WTC11 (cell line): ENCODE measurements around the gene CD164. TPM values are rescaled to one million over a fixed set of nuclear protein-coding genes. Genes with fewer than 3 reads are reported as not detected.

Experiments
- ATAC-seq: fragments of 200-7000 bp; cut with Tn5 transposase; 2 replicates; pipeline ENCODE4 v1.10.0; 2021; ENCODE audit warnings: mild to moderate bottlenecking, moderate library complexity
- CTCF ChIA-PET: fragments of 300-600 bp; sonication (Branson Sonifier 250); formaldehyde crosslinking; loops from one replicate; lab custom pipeline; 2021; ENCODE audit warnings: antibody characterized with exemption; lab: Charles Lee
- POLR2A ChIA-PET: fragments of 350-600 bp; sonication (Branson Sonifier 250); formaldehyde crosslinking; loops from one replicate; lab custom pipeline; 2021; ENCODE audit warnings: antibody characterized with exemption; lab: Charles Lee
- DNase-seq: peaks from one replicate; pipeline ENCODE4 v3.0.0; 2021; ENCODE audit warnings: low spot score
- H3K27ac Mint-ChIP-seq: 2 replicates; pipeline ENCODE4 v1.8.0; 2021; ENCODE audit warnings: mixed read lengths
- H3K27me3 Mint-ChIP-seq: 2 replicates; pipeline ENCODE4 v1.8.0; 2021; ENCODE audit warnings: low read depth, mild to moderate bottlenecking, moderate library complexity, mixed read lengths
- H3K36me3 Mint-ChIP-seq: 2 replicates; pipeline ENCODE4 v1.8.0; 2021; ENCODE audit warnings: mixed read lengths
- H3K4me1 Mint-ChIP-seq: 2 replicates; pipeline ENCODE4 v1.8.0; 2022; ENCODE audit warnings: mixed read lengths
- H3K4me3 Mint-ChIP-seq: 2 replicates; pipeline ENCODE4 v1.8.0; 2021; ENCODE audit warnings: mild to moderate bottlenecking, moderate library complexity, mixed read lengths
- H3K9me3 Mint-ChIP-seq: 2 replicates; pipeline ENCODE4 v1.8.0; 2021; ENCODE audit warnings: mixed read lengths
- ATF1 ChIP-seq: sonication (generic); formaldehyde crosslinking; IDR thresholded peaks from 2 replicates; pipeline ENCODE4 v1.8.1; 2023; ENCODE audit warnings: mild to moderate bottlenecking, moderate library complexity, missing genetic modification reagents
- ETV6 ChIP-seq: sonication (generic); formaldehyde crosslinking; IDR thresholded peaks from 2 replicates; pipeline ENCODE4 v1.8.1; 2022; ENCODE audit warnings: mild to moderate bottlenecking, missing genetic modification reagents
- FOXK1 ChIP-seq: sonication (generic); formaldehyde crosslinking; IDR thresholded peaks from 2 replicates; pipeline ENCODE4 v1.8.0; 2022; ENCODE audit warnings: mild to moderate bottlenecking, moderate library complexity, missing genetic modification reagents
- JUN ChIP-seq: sonication (generic); formaldehyde crosslinking; IDR thresholded peaks from 2 replicates; pipeline ENCODE4 v1.8.0; 2023; ENCODE audit warnings: mild to moderate bottlenecking, missing genetic modification reagents
- NR1H2 ChIP-seq: sonication (generic); formaldehyde crosslinking; IDR thresholded peaks from 2 replicates; pipeline ENCODE4 v1.9.0; 2021; ENCODE audit warnings: mild to moderate bottlenecking, moderate library complexity, missing genetic modification reagents
- RORB ChIP-seq: fragments of 250-450 bp; sonication (Bioruptor Pico); IDR thresholded peaks from 2 replicates; pipeline ENCODE4 v1.9.0; 2021; ENCODE audit warnings: mild to moderate bottlenecking
- ZBTB21 ChIP-seq: sonication (generic); formaldehyde crosslinking; IDR thresholded peaks from 2 replicates; pipeline ENCODE4 v1.8.1; 2023; ENCODE audit warnings: mild to moderate bottlenecking, missing genetic modification reagents, borderline replicate concordance
- ZNF138 ChIP-seq: sonication (generic); formaldehyde crosslinking; conservative IDR thresholded peaks from 2 replicates; pipeline ENCODE4 v1.8.1; 2022; ENCODE audit warnings: mild to moderate bottlenecking, moderate library complexity, missing genetic modification reagents
- total RNA-seq: library from RNA; stranded (reverse); gene quantifications from 3 replicates; pipeline ENCODE4 v1.2.3, GENCODE V29; 2021
- TF ChIP-seq, protein P1 (sequence below): sonication (generic); formaldehyde crosslinking; conservative IDR thresholded peaks from 2 replicates; pipeline ENCODE4 v1.8.1; 2023; ENCODE audit warnings: mild to moderate bottlenecking, low read depth, missing genetic modification reagents, moderate library complexity
- TF ChIP-seq, protein P2 (sequence below): fragments of 250-450 bp; sonication (Bioruptor Pico); IDR thresholded peaks from 2 replicates; pipeline ENCODE4 v1.9.0; 2021; ENCODE audit warnings: mild to moderate bottlenecking
- TF ChIP-seq, protein P3 (sequence below): sonication (generic); formaldehyde crosslinking; IDR thresholded peaks from 2 replicates; pipeline ENCODE4 v1.8.1; 2022; ENCODE audit warnings: low read depth, missing genetic modification reagents, borderline replicate concordance
- TF ChIP-seq, protein P4 (sequence below): sonication (generic); formaldehyde crosslinking; IDR thresholded peaks from 2 replicates; pipeline ENCODE4 v1.8.0; 2023; ENCODE audit warnings: missing genetic modification reagents, mild to moderate bottlenecking, borderline replicate concordance
- TF ChIP-seq, protein P5 (sequence below): sonication (generic); formaldehyde crosslinking; IDR thresholded peaks from 2 replicates; pipeline ENCODE4 v1.8.0; 2023; ENCODE audit warnings: mild to moderate bottlenecking, missing genetic modification reagents
- TF ChIP-seq, protein P6 (sequence below): fragments of 250-450 bp; sonication (Bioruptor Pico); IDR thresholded peaks from 2 replicates; pipeline ENCODE4 v1.8.0; 2021; ENCODE audit warnings: mild to moderate bottlenecking
- TF ChIP-seq, protein P7 (sequence below): sonication (generic); formaldehyde crosslinking; IDR thresholded peaks from 2 replicates; pipeline ENCODE4 v1.8.0; 2022; ENCODE audit warnings: missing genetic modification reagents

Gene CD164
- total RNA-seq, 1 experiment from 2014 or later = 74.9 TPM

DNA sequence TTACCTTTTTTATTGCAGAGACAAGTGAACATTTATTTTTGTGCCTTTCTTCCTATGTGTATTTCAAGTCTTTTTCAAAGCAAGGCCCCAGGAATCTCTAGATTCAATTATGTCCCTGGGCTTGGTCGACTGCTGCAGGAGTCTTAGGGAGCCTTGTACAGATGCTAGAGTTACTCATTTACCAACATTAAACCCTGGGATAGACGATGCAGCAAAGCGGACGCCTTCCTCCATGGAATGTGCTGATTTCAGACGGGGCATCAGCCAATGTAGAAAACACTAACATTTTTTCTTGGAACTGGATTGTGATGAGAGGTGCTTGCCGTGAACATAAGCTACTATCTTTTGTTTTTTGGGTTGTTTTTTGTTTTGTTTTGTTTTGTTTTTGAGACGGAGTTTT, 55.9 kb downstream of the CD164 start (continued):
- TF ChIP-seq, protein P1, sequence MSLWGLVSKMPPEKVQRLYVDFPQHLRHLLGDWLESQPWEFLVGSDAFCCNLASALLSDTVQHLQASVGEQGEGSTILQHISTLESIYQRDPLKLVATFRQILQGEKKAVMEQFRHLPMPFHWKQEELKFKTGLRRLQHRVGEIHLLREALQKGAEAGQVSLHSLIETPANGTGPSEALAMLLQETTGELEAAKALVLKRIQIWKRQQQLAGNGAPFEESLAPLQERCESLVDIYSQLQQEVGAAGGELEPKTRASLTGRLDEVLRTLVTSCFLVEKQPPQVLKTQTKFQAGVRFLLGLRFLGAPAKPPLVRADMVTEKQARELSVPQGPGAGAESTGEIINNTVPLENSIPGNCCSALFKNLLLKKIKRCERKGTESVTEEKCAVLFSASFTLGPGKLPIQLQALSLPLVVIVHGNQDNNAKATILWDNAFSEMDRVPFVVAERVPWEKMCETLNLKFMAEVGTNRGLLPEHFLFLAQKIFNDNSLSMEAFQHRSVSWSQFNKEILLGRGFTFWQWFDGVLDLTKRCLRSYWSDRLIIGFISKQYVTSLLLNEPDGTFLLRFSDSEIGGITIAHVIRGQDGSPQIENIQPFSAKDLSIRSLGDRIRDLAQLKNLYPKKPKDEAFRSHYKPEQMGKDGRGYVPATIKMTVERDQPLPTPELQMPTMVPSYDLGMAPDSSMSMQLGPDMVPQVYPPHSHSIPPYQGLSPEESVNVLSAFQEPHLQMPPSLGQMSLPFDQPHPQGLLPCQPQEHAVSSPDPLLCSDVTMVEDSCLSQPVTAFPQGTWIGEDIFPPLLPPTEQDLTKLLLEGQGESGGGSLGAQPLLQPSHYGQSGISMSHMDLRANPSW (CRISPR knock-in tag) = no peak
- no peak for TF ChIP-seq NR1H2

DNA sequence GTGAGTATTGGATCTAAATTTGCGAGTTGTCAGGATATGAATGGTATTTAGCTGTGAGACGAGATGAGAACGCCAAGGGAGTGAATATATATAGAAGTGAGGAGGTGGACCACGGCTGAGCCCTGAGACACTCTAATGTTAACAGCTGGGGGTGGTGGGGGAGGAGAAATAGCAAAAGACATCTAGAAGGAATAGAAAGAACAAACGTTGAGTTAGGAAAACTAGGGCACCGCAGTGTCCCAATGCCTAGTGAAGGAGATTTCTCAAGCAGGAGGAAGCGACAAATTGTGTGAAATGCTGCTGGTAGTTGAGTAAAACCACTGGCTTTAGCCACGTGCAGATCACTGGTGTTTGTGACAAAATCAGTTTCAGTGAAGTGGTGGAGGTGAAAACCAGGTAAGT, 56.9 kb downstream of the CD164 start:
- peaks cover 13% of the 10 kb centered on the region for H3K4me1 Mint-ChIP-seq
- no peaks in the 10 kb centered on the region for H3K36me3 Mint-ChIP-seq
- H3K27me3 Mint-ChIP-seq = no peaks in the 10 kb centered on the region
- no peak for ATAC-seq
- POLR2A ChIA-PET = no interaction called here
- CTCF ChIA-PET = no interaction called here
- no peak for DNase-seq
- no peaks in the 10 kb centered on the region for H3K9me3 Mint-ChIP-seq
- H3K4me3 Mint-ChIP-seq = no peak overlapping the region
- H3K27ac Mint-ChIP-seq = no peak overlapping the region
- TF ChIP-seq, protein P2, sequence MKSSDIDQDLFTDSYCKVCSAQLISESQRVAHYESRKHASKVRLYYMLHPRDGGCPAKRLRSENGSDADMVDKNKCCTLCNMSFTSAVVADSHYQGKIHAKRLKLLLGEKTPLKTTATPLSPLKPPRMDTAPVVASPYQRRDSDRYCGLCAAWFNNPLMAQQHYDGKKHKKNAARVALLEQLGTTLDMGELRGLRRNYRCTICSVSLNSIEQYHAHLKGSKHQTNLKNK (CRISPR knock-in tag) = no peak
- TF ChIP-seq, protein P3, sequence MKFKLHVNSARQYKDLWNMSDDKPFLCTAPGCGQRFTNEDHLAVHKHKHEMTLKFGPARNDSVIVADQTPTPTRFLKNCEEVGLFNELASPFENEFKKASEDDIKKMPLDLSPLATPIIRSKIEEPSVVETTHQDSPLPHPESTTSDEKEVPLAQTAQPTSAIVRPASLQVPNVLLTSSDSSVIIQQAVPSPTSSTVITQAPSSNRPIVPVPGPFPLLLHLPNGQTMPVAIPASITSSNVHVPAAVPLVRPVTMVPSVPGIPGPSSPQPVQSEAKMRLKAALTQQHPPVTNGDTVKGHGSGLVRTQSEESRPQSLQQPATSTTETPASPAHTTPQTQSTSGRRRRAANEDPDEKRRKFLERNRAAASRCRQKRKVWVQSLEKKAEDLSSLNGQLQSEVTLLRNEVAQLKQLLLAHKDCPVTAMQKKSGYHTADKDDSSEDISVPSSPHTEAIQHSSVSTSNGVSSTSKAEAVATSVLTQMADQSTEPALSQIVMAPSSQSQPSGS (CRISPR knock-in tag) = no peak
- TF ChIP-seq, protein P4, sequence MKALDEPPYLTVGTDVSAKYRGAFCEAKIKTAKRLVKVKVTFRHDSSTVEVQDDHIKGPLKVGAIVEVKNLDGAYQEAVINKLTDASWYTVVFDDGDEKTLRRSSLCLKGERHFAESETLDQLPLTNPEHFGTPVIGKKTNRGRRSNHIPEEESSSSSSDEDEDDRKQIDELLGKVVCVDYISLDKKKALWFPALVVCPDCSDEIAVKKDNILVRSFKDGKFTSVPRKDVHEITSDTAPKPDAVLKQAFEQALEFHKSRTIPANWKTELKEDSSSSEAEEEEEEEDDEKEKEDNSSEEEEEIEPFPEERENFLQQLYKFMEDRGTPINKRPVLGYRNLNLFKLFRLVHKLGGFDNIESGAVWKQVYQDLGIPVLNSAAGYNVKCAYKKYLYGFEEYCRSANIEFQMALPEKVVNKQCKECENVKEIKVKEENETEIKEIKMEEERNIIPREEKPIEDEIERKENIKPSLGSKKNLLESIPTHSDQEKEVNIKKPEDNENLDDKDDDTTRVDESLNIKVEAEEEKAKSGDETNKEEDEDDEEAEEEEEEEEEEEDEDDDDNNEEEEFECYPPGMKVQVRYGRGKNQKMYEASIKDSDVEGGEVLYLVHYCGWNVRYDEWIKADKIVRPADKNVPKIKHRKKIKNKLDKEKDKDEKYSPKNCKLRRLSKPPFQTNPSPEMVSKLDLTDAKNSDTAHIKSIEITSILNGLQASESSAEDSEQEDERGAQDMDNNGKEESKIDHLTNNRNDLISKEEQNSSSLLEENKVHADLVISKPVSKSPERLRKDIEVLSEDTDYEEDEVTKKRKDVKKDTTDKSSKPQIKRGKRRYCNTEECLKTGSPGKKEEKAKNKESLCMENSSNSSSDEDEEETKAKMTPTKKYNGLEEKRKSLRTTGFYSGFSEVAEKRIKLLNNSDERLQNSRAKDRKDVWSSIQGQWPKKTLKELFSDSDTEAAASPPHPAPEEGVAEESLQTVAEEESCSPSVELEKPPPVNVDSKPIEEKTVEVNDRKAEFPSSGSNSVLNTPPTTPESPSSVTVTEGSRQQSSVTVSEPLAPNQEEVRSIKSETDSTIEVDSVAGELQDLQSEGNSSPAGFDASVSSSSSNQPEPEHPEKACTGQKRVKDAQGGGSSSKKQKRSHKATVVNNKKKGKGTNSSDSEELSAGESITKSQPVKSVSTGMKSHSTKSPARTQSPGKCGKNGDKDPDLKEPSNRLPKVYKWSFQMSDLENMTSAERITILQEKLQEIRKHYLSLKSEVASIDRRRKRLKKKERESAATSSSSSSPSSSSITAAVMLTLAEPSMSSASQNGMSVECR (CRISPR knock-in tag) = no peak
- TF ChIP-seq, protein P1 (CRISPR knock-in tag) = no peak
- TF ChIP-seq ZBTB21 (CRISPR knock-in tag) = no peak
- TF ChIP-seq, protein P5, sequence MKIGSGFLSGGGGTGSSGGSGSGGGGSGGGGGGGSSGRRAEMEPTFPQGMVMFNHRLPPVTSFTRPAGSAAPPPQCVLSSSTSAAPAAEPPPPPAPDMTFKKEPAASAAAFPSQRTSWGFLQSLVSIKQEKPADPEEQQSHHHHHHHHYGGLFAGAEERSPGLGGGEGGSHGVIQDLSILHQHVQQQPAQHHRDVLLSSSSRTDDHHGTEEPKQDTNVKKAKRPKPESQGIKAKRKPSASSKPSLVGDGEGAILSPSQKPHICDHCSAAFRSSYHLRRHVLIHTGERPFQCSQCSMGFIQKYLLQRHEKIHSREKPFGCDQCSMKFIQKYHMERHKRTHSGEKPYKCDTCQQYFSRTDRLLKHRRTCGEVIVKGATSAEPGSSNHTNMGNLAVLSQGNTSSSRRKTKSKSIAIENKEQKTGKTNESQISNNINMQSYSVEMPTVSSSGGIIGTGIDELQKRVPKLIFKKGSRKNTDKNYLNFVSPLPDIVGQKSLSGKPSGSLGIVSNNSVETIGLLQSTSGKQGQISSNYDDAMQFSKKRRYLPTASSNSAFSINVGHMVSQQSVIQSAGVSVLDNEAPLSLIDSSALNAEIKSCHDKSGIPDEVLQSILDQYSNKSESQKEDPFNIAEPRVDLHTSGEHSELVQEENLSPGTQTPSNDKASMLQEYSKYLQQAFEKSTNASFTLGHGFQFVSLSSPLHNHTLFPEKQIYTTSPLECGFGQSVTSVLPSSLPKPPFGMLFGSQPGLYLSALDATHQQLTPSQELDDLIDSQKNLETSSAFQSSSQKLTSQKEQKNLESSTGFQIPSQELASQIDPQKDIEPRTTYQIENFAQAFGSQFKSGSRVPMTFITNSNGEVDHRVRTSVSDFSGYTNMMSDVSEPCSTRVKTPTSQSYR (CRISPR knock-in tag) = no peak
- no peak for TF ChIP-seq ATF1 (CRISPR knock-in tag)
- no peak for TF ChIP-seq ZNF138 (CRISPR knock-in tag)
- TF ChIP-seq, protein P6, sequence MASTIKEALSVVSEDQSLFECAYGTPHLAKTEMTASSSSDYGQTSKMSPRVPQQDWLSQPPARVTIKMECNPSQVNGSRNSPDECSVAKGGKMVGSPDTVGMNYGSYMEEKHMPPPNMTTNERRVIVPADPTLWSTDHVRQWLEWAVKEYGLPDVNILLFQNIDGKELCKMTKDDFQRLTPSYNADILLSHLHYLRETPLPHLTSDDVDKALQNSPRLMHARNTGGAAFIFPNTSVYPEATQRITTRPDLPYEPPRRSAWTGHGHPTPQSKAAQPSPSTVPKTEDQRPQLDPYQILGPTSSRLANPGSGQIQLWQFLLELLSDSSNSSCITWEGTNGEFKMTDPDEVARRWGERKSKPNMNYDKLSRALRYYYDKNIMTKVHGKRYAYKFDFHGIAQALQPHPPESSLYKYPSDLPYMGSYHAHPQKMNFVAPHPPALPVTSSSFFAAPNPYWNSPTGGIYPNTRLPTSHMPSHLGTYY (CRISPR knock-in tag) = no peak
- no peak for TF ChIP-seq JUN
- TF ChIP-seq RORB (CRISPR knock-in tag) = no peak
- TF ChIP-seq ETV6 = no peak
- TF ChIP-seq, protein P7, sequence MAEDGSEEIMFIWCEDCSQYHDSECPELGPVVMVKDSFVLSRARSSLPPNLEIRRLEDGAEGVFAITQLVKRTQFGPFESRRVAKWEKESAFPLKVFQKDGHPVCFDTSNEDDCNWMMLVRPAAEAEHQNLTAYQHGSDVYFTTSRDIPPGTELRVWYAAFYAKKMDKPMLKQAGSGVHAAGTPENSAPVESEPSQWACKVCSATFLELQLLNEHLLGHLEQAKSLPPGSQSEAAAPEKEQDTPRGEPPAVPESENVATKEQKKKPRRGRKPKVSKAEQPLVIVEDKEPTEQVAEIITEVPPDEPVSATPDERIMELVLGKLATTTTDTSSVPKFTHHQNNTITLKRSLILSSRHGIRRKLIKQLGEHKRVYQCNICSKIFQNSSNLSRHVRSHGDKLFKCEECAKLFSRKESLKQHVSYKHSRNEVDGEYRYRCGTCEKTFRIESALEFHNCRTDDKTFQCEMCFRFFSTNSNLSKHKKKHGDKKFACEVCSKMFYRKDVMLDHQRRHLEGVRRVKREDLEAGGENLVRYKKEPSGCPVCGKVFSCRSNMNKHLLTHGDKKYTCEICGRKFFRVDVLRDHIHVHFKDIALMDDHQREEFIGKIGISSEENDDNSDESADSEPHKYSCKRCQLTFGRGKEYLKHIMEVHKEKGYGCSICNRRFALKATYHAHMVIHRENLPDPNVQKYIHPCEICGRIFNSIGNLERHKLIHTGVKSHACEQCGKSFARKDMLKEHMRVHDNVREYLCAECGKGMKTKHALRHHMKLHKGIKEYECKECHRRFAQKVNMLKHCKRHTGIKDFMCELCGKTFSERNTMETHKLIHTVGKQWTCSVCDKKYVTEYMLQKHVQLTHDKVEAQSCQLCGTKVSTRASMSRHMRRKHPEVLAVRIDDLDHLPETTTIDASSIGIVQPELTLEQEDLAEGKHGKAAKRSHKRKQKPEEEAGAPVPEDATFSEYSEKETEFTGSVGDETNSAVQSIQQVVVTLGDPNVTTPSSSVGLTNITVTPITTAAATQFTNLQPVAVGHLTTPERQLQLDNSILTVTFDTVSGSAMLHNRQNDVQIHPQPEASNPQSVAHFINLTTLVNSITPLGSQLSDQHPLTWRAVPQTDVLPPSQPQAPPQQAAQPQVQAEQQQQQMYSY (CRISPR knock-in tag) = no peak
- no peak for TF ChIP-seq FOXK1
